GM19328 (cell line): ENCODE measurements around the gene CLPTM1L.
"Not testable (repeated sequence)": the region's sequence is repeated elsewhere in the genome, so short reads cannot be mapped to it uniquely, and the experiment has no call there.

ENCODE experiments used
- ATAC-seq: cut with Tn5 transposase; IDR thresholded peaks from one replicate; pipeline ENCODE4 v1.9.1; 2021; ENCODE audit warnings: mild to moderate bottlenecking, moderate library complexity; ENCODE audit not compliant: unreplicated experiment

The CLPTM1L gene

DNA sequence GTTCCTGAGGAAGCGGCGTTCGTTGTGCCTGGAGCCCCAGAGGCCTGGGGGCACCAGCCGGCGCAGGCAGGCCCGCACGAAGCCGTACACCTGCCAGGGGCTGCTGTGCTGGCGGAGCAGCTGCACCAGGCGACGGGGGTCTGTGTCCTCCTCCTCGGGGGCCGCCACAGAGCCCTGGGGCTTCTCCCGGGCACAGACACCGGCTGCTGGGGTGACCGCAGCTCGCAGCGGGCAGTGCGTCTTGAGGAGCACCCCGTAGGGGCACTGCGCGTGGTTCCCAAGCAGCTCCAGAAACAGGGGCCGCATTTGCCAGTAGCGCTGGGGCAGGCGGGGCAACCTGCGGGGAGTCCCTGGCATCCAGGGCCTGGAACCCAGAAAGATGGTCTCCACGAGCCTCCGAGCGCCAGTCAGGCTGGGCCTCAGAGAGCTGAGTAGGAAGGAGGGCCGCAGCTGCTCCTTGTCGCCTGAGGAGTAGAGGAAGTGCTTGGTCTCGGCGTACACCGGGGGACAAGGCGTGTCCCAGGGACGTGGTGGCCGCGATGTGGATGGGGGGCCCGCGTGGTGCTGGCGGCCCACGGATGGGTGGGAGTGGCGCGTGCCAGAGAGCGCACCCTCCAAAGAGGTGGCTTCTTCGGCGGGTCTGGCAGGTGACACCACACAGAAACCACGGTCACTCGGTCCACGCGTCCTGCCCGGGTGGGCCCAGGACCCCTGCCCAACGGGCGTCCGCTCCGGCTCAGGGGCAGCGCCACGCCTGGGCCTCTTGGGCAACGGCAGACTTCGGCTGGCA, 51.3 kb downstream of the CLPTM1L start:
- ATAC-seq, result no peak

DNA sequence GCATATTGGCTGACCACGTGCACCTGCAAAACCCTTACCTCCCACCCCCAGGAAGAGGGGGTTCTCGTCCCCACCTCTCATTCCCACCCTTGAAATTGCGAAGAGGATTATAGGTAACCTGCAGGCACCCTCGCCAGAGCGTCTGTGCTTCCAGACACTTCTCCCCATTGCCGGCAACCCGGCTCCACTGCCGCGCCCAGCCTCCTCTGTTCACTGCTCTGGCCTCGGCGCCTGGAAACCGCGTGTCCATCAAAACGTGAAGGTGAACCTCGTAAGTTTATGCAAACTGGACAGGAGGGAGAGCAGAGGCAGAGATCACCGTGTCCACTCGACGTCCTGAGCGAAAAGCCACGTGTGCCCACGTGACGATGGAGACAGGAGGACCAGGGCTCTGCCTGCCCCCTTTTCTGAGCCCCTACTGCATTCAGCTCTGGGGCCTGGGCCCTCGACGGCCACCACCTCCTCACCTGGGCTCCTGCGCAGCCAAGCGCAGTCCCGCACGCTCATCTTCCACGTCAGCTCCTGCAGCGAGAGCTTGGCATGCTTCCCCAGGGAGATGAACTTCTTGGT, 52.0 kb downstream of the CLPTM1L start:
- no peak for ATAC-seq

DNA sequence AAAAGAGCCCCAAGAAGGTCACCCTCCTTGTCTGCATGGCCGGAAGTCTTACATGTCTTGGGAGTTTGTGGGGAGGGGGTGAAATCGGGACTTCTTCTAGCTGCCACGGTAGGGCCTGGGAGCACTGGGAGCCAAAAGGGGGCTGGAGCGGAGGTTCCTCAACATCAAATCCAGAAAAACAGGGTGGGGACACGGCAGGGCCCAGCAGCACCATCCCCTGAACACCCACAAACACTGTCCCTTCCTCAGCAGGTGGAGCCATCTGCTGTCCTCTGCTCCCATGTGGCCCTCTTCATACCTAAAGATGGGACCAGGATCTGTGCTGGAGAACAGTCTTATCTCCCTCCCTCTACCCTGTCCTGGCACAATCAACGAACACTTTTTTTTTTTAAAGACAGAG, 52.8 kb downstream of the CLPTM1L start:
- no peak for ATAC-seq

DNA sequence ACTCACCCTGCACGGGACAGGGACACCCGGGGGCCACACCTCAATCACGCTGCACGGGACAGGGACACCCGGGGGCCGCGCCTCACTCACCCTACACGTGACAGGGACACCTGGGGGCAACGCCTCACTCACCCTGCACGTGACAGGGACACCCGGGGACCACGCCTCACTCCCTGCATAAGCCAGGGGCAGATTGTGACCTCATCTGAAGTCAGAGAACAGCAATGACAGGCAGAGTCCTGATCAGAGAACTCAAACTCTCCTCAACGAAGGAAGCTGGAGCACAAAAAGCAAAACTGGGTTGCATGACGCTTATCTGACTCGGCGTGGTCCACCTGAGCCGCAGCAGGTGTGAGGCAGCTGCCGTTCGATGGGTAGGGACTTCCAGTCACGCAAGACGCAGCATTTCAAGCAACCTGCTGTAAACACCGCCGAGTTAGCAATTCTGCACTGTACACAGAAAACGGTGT, 53.3 kb downstream of the CLPTM1L start:
- ATAC-seq, result no peak

DNA sequence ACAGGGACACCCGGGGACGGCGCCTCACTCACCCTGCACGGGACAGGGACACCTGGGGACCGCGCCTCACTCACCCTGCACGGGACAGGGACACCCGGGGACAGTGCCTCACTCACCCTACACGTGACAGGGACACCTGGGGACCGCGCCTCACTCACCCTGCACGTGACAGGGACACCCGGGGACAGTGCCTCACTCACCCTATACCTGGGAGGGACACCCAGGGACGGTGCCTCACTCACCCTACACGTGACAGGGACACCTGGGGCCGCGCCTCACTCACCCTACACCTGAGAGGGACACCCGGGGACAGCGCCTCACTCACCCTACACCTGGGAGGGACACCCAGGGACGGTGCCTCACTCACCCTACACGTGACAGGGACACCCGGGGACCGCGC, 53.9 kb downstream of the CLPTM1L start:
- ATAC-seq, result not testable (repeated sequence)

DNA sequence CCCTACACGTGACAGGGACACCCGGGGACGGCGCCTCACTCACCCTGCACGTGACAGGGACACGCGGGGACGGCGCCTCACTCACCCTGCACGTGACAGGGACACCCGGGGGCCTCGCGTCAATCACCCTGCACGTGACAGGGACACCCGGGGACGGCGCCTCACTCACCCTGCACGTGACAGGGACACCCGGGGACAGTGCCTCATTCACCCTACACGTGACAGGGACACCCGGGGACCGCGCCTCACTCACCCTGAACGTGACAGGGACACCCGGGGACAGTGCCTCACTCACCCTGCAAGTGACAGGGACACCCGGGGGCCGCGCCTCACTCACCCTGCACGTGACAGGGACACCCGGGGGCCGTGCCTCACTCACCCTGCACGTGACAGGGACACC, 55.3 kb downstream of the CLPTM1L start:
- not testable (repeated sequence) for ATAC-seq

DNA sequence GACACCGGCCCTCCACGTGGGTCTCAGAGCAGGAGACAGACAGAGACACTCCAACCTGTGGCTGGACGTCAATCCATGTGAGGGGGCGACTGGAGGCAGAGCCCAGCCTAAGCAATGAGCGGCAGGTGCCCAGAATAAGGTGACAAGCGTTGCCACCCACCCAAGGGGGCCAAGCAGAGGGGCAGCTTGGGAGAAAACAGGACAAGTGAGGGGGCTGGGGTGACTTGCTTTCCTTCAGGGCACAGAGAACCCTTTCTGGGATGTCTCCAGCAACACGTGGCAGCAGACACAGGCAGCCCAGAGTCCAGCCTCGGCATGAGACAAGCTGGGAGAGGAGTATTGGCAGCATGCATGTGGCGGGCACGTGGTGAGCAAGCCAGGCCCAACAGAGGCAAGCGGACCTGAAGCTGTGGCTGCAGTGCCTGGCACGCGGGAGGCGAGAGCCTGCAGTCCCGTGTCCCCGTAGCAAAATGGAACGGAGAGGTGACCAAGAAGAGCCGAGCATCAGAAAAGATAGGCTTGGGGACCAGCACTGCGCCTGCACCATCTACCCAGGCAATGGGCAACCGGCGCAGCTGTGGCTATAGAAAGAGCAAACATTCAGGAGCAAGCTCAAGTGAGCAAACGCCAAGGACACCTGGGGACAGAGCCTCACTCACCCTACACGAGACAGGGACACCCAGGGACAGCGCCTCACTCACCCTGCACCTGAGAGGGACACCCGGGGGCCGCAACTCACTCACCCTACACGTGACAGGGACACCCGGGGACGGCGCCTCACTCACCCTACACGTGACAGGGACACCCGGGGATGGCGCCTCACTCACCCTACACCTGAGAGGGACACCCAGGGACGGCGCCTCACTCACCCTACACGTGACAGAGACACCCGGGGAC, 56.2 kb downstream of the CLPTM1L start:
- ATAC-seq, result no peak

DNA sequence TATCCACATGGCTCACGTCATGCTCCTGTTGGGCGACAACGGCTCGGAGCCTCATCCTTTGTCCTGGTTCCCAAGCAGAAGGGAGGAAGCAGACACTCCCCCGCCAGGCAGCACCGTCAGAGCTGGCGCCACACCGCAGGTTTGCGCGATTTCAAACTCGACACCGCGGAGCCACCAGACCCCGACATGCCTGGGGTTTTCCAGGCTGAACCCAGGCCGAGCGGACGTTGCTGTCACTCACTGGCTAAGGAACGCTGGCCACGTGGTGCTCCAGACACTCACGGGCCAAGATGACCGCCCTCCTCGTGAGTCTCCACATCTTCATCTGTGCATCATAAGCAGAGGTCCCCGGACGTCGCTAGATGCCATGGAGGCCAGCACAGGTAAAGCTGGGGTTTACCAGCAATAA, 59.0 kb downstream of the CLPTM1L start:
- ATAC-seq, result no peak

DNA sequence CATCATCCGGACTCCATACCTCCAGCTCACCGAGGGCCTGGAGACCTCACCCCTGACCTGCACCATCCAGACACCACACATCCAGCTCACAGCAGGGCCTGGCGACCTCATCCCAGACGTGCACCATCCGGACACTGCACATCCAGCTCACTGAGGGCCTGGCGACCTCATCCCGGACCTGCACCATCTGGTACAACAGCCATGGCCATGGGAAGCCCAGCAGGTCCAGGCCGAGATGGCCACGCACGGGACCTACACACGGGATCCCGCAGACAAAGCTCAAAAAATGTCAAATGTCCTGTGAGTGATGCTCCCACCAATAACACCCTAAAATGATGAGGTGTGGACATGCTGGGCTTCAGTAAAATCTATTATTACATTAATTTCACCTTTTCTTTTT, 59.8 kb downstream of the CLPTM1L start:
- ATAC-seq, result no peak

DNA sequence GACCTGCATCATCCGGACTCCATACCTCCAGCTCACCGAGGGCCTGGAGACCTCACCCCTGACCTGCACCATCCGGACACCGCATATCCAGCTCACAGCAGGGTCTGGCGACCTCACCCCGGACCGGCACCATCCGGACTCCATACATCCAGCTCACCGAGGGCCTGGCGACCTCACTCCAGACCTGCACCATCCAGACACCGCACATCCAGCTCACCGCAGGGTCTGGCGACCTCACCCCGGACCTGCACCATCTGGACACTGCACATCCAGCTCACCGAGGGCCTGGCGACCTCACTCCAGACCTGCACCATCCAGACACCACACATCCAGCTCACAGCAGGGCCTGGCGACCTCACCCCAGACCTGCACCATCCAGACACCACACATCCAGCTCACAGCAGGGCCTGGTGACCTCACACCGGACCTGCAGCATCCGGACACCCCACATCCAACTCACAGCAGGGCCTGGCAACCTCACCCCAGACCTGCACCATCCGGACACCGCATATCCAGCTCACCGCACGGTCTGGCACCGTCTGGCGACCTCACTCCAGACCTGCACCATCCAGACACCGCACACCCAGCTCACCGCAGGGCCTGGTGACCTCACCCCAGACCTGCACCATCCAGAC, 60.4 kb downstream of the CLPTM1L start:
- ATAC-seq, result not testable (repeated sequence)

DNA sequence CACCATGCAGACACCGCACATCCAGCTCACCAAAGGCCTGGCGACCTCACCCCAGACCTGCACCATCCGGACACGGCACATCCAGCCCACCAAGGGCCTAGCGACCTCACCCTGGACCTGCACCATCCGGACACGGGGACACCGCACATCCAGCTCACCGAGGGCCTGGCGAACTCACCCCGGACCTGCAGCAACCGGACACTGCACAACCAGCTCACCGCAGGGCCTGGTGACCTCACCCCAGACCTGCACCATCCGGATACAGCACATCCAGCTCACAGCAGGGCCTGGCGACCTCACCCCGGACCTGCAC, 61.2 kb downstream of the CLPTM1L start:
- not testable (repeated sequence) for ATAC-seq

DNA sequence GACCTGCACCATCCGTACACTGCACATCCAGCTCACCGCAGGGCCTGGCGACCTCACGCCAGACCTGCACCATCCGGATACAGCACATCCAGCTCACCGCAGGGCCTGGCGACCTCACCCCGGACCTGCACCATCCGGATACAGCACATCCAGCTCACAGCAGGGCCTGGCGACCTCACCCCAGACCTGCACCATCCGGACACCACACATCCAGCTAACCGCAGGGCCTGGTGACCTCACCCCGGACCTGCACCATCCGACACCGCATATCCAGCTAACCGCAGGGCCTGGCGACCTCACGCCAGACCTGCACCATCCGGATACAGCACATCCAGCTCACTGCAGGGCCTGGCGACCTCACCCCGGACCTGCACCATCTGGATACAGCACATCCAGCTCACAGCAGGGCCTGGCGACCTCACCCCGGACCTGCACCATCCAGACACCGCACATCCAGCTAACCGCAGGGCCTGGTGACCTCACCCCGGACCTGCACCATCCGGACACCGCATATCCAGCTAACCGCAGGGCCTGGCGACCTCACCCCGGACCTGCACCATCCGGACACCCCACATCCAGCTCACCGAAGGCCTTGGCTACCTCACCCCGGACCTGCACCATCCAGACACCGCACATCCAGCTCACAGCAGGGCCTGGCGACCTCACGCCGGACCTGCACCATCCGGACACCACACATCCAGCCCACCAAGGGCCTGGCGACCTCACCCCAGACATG, 61.7 kb downstream of the CLPTM1L start:
- ATAC-seq, result not testable (repeated sequence)

DNA sequence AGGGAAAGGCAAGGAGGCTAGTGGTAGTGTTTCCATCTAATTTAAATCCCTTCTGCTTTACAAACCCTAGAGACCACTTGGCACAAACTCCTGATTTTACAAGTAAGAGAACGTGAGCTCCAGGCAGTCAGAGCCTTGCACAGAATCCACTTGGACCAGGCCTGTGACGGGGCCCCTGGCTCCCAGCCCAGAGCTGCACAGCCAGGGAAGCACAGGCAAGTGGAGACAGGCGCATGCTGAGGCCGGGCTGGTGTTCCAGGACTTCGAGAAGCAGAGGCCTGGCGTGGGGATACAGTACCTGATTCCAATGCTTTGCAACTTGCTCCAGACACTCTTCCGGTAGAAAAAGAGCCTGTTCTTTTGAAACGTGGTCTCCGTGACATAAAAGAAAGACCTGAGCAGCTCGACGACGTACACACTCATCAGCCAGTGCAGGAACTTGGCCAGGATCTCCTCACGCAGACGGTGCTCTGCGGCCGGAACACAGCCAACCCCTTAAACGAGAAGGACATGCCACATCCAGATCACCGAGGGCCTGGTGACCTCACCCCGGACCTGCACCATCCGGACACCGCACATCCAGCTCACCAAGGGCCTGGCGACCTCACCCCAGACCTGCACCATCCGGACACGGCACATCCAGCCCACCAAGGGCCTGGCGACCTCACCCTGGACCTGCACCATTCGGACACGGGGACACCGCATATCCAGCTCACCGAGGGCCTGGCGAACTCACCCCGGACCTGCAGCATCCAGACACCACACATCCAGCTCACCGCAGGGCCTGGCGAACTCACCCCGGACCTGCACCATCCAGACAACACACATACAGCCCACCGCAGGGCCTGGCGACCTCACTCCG, 62.5 kb downstream of the CLPTM1L start:
- ATAC-seq, result no peak

DNA sequence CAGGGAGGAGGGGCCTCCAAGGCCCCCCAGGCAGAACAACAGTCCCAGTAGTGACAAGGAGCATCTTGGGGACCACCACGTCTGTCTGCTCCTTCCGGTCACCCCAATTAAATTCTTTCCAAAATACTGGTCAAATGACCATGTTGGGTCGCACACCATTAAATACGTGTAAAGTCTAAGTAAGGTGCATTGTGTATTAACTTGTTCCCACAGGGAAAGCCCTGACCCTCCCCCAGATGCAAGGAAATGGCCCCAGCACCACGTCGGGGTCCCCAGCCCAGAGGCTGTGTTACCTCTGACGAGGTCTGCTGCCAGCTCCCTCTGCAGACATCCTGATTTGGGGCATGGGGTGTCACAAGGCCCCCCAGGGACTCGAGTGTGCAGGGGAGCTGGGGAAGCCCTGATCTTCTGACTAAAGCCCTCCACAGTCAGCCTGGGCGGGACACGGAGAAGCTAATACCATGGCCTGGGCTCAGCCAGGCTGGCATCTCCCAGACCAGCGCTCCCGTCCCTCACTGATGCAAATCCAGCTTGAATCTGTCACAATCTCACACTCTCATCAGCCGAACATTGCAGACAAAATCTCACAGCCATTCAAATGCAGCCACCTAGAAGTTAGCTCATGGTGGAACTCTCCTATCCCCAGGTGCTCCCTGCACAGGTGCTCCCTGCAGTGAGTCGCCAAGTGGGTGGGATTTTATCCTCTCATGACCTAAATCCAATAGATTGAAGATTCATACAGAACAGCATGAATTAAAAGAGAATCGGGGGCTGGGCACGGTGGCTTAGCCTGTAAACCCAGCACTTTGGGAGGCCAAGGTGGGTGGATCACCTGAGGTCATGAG, 63.6 kb downstream of the CLPTM1L start:
- no peak for ATAC-seq

DNA sequence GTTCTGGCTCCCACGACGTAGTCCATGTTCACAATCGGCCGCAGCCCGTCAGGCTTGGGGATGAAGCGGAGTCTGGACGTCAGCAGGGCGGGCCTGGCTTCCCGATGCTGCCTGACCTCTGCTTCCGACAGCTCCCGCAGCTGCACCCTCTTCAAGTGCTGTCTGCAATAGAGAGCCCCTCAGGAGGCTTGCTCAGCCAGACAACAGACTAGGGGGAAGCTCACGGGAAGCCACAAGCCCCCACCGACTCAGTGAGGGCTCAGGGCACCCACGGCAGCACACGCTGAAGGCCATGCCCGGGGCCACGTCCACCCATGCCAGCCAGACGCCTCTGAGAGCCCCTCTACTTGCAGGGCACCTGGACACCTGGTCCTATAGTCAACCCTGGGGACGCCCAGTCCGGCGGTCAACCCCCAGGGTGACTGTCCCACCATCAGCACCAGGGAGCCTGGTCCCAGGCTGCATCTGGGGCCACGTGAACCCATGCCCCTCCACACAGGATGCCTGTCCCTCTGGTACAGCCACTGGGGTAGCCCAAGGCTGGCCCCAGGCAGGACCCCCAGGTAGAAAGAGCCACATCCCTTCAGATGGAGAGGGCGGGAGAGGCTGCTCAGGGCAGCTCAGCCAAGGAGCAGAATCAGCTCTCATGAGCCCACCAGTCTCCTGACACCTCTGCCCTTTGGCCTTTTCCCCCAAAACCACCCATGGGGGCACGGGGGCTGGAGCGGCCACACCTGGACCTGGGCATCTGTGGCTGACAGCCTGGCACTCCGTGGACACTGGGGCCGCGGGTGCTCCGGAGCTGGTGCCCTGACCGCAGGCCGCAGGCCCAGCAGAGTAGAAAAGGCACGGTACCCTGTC, 64.5 kb downstream of the CLPTM1L start:
- ATAC-seq, result no peak

DNA sequence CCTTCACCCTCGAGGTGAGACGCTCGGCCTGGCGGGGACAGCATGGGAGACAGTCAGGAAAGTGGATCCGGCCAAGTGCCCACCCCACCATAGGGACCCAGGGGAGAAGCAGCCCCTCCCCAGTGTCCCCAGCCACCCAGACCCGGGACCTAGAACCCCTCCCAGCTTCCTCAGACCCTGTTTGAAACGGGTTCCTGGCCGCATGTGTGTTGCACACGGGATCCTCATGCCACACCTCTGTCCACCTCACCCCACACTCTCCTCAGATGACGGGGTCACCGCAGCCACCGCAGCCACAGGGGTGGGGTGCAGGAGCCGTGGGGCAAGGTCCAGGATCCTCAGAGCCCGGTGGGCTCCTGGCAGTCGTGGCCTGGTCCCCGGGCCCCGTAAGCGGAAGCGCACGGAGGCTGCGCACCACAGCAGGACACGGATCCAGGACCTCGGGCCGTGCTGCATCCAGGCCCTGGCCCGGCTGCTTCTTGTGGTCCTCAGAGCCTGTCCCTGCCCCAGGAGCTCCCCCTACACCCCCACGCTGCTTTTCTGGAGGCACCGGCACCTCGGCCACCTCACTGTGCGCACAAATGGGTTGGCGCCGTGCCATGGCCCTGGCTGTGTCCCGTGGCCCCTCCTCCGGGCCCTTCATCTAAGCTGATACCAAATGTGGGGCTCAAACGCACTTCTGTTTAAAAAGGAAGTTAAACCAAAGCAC, 65.3 kb downstream of the CLPTM1L start:
- no peak for ATAC-seq
